Measurements from ENCODE around the gene SLC16A14. TPM values are rescaled to one million over a fixed set of nuclear protein-coding genes. Genes with fewer than 3 reads are reported as not detected.

The SLC16A14 gene
- total RNA-seq, 1 experiment from 2014 or later, result 12.4 TPM

DNA sequence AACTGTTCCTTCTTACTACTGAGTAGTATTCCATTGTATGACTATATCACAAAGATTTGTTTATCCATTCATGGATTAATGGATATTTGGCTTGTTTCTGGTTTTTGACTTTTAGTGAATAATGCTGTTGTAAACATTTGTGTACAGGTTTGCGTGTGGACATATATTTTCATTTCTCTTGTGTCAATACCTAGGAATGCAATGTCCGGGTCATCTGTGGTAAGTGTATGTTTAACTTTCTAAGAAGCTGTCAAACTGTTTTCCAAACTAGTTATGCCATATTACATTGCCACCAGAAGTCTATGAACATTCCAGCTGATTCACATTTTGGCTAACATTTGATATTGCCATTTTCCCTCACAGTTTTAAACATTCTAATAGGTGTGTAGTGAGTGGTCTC, 29.1 kb upstream of the SLC16A14 start:
- TF ChIP-seq EZH2phosphoT487 (IDR thresholded peaks at IDR 0.05; ENCODE audit: borderline replicate concordance, low read length), result no peak
- no peak for TF ChIP-seq CTCF (conservative IDR thresholded peaks at IDR 0.05; ENCODE audit: low read depth, low read length)
- no peak for TF ChIP-seq EZH2 (IDR thresholded peaks at IDR 0.05; ENCODE audit: low read length, unreplicated experiment)
- POLR2A ChIA-PET (ENCODE audit: unreplicated experiment), result no interaction called here

GRCh38 chr2:230097424-230097823, 28.7 kb upstream of the SLC16A14 start:
- no TSS peak for BruUV-seq (replicated peaks)
- H3K27ac ChIP-seq (ENCODE audit: low read length), result peak overlapping the region; percentile 91
- H3K4me3 ChIP-seq (ENCODE audit: low read length), result no peak overlapping the region
- peak; percentile 27 for ATAC-seq
- intact Hi-C loops (cut with micrococcal nuclease), result no loop called here
- peak overlapping the region; percentile 21; the same call in 1 of the 2 replicates for H2AFZ ChIP-seq (ENCODE audit: low read length)
- peaks cover 21% of the 10 kb centered on the region for H3K4me1 ChIP-seq (ENCODE audit: insufficient read depth, low read length)
- no peaks in the 10 kb centered on the region for H3K27me3 ChIP-seq (ENCODE audit: low read length)
- POLR2A ChIA-PET (ENCODE audit: unreplicated experiment), result no interaction called here
- peak; percentile 59 for DNase-seq
- no peaks in the 10 kb centered on the region for H3K9me3 ChIP-seq (ENCODE audit: low read length)
- no peaks in the 10 kb centered on the region for H3F3A ChIP-seq (ENCODE audit: low read length, unreplicated experiment)
- CTCF ChIA-PET, result interaction anchor here (0.6 kb wide), 1 partner anchor 63 kb away, joined by 13 read pairs; no protein-coding TSS in a partner anchor
- TF ChIP-seq EZH2 (IDR thresholded peaks at IDR 0.05; ENCODE audit: low read length, unreplicated experiment), result no peak
- TF ChIP-seq CTCF (conservative IDR thresholded peaks at IDR 0.05; ENCODE audit: low read depth, low read length), result no peak
- TF ChIP-seq EZH2phosphoT487 (IDR thresholded peaks at IDR 0.05; ENCODE audit: borderline replicate concordance, low read length), result no peak
- no peaks in the 10 kb centered on the region for H4K20me1 ChIP-seq (ENCODE audit: low read length)
- H3K4me2 ChIP-seq (ENCODE audit: low read length), result peak overlapping the region; percentile 53
- H3K79me2 ChIP-seq (ENCODE audit: low read length), result no peaks in the 10 kb centered on the region
- no peaks in the 10 kb centered on the region for H3K9me2 ChIP-seq (replicated peaks; ENCODE audit: low read length)
- H3K9ac ChIP-seq (ENCODE audit: low read length), result peak overlapping the region; percentile 45
- no peaks in the 10 kb centered on the region for H3K36me3 ChIP-seq (ENCODE audit: low read depth, low read length)

More for the DNA sequence above, 29.1 kb upstream of the SLC16A14 start:
- H3K4me3 ChIP-seq (ENCODE audit: low read length), result no peak overlapping the region
- H4K20me1 ChIP-seq (ENCODE audit: low read length), result no peaks in the 10 kb centered on the region
- H3K27ac ChIP-seq (ENCODE audit: low read length), result peak overlapping the region; percentile 91
- H3K79me2 ChIP-seq (ENCODE audit: low read length), result no peaks in the 10 kb centered on the region
- no peaks in the 10 kb centered on the region for H3K9me2 ChIP-seq (replicated peaks; ENCODE audit: low read length)
- H3K9me3 ChIP-seq (ENCODE audit: low read length), result no peaks in the 10 kb centered on the region
- no peak overlapping the region for H2AFZ ChIP-seq (ENCODE audit: low read length)
- no peaks in the 10 kb centered on the region for H3K36me3 ChIP-seq (ENCODE audit: low read depth, low read length)
- CTCF ChIA-PET, result interaction anchor here (0.6 kb wide), 1 partner anchor 62 kb away, joined by 13 read pairs; no protein-coding TSS in a partner anchor
- ATAC-seq (peak; percentile 98), DNase-seq (peak; percentile 84)
- H3F3A ChIP-seq (ENCODE audit: low read length, unreplicated experiment), result no peaks in the 10 kb centered on the region
- H3K27me3 ChIP-seq (ENCODE audit: low read length), result no peaks in the 10 kb centered on the region
- peak overlapping the region; percentile 53 for H3K4me2 ChIP-seq (ENCODE audit: low read length)
- intact Hi-C loops (cut with micrococcal nuclease), result no loop called here
- H3K4me1 ChIP-seq (ENCODE audit: insufficient read depth, low read length), result peaks cover 21% of the 10 kb centered on the region
- BruUV-seq (replicated peaks), result no TSS peak
- peak overlapping the region; percentile 45 for H3K9ac ChIP-seq (ENCODE audit: low read length)

DNA sequence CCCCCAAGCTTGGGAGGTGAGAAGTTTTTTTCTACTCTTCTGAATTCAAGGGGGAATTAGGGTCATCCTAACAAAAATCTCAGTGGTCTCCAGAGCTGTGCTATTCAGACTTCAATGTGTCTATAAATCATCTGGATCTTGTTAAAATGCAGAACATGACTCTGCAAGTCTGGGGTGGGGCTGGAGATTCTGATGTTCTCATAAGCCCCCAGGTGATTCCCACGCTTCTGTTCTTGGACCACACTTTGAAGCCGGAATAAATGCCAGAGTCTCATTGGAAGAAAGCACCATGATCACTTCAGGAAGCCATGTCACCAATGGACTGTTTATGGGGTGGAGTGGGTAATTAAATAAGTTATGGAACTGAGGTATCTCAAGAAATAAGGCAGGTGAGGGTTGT, 22.2 kb upstream of the SLC16A14 start:
- no peak for DNase-seq
- no peak for ATAC-seq

More for the DNA sequence above, 22.2 kb upstream of the SLC16A14 start:
- TF ChIP-seq CTCF (conservative IDR thresholded peaks at IDR 0.05; ENCODE audit: low read depth, low read length) (no peak), EZH2 (IDR thresholded peaks at IDR 0.05; ENCODE audit: low read length, unreplicated experiment) (no peak), EZH2phosphoT487 (IDR thresholded peaks at IDR 0.05; ENCODE audit: borderline replicate concordance, low read length) (no peak)
- BruUV-seq (replicated peaks), result no TSS peak
- no peak overlapping the region for H3K27ac ChIP-seq (ENCODE audit: low read length)
- no peaks in the 10 kb centered on the region for H3K9me3 ChIP-seq (ENCODE audit: low read length)
- no peak overlapping the region for H3K4me2 ChIP-seq (ENCODE audit: low read length)
- POLR2A ChIA-PET (ENCODE audit: unreplicated experiment), result no interaction called here
- no peaks in the 10 kb centered on the region for H3F3A ChIP-seq (ENCODE audit: low read length, unreplicated experiment)
- H3K4me3 ChIP-seq (ENCODE audit: low read length), result no peak overlapping the region
- no peak overlapping the region for H3K9ac ChIP-seq (ENCODE audit: low read length)
- H3K36me3 ChIP-seq (ENCODE audit: low read depth, low read length), result no peaks in the 10 kb centered on the region
- H3K9me2 ChIP-seq (replicated peaks; ENCODE audit: low read length), result no peaks in the 10 kb centered on the region
- intact Hi-C loops (cut with micrococcal nuclease), result no loop called here
- CTCF ChIA-PET, result no interaction called here
- H4K20me1 ChIP-seq (ENCODE audit: low read length), result no peaks in the 10 kb centered on the region
- H3K79me2 ChIP-seq (ENCODE audit: low read length), result no peaks in the 10 kb centered on the region
- H3K4me1 ChIP-seq (ENCODE audit: insufficient read depth, low read length), result no peaks in the 10 kb centered on the region
- no peaks in the 10 kb centered on the region for H3K27me3 ChIP-seq (ENCODE audit: low read length)
- no peak overlapping the region for H2AFZ ChIP-seq (ENCODE audit: low read length)
